HCEC 1CT (cell line): ENCODE results near the gene PRRX2.
"Not testable (repeated sequence)": the region's sequence is repeated elsewhere in the genome, so short reads cannot be mapped to it uniquely, and the experiment has no call there.

Experiments used
- DNase-seq: peaks from one replicate; pipeline ENCODE4 v3.0.0-alpha.2; 2017

The PRRX2 gene

GRCh38 chr9:129655154-129655553 lies 10.3 kb upstream of the PRRX2 start:
- no peak for DNase-seq

GRCh38 chr9:129655696-129656095 lies 9.8 kb upstream of the PRRX2 start:
- DNase-seq: no peak

DNA sequence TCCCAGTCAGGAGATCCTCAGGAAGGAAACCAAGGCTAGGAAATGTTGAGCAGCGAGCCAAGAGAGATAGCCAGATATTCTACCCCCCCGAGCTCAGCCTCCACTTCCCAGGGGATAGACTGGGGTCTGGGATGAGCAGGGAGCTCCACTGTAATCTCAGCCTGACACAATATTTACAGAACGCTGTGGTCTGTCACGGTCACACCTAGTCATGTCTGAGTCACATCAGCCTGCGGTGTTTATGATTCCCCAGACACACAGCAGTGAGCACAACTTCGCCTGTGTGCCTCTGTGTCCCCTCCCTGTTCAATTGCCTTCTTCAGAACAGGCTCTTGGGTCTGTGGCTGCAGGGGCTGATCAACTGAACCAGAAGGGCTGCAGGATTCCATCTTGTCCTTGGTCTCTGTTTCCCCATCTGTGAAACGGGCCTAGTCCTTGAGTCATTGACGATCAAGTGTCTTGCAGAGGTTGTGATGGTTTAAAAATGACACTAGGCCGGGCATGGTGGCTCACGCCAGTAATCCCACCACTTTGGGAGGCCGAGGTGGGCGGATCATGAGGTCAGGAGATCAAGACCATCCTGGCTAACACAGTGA lies 8.6 kb upstream of the PRRX2 start:
- DNase-seq: peak; percentile 42

GRCh38 chr9:129661029-129661428 lies 4.4 kb upstream of the PRRX2 start:
- DNase-seq: no peak

DNA sequence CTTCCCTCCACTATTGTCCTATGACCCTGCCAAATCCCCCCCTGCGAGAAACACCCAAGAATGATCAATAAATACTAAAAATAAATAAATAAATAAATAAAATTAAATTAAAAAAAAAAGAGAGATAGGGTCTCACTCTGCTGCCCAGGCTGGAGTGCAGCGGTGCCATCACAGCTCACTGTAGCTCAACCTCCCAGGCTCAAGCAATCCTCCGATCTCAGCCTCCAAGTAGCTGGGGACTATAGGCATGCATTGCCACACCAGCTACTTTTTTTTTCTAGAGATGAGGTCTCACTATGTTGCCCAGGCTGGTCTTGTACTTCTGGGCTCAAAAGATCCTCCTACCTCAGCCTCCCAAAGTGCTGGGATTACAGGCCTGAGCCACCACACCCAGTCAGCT lies 3.2 kb upstream of the PRRX2 start:
- DNase-seq: not testable (repeated sequence)

- no peak for DNase-seq
Measured at GRCh38 chr9:129664746-129665388, 580 bp upstream of the PRRX2 start.

DNA sequence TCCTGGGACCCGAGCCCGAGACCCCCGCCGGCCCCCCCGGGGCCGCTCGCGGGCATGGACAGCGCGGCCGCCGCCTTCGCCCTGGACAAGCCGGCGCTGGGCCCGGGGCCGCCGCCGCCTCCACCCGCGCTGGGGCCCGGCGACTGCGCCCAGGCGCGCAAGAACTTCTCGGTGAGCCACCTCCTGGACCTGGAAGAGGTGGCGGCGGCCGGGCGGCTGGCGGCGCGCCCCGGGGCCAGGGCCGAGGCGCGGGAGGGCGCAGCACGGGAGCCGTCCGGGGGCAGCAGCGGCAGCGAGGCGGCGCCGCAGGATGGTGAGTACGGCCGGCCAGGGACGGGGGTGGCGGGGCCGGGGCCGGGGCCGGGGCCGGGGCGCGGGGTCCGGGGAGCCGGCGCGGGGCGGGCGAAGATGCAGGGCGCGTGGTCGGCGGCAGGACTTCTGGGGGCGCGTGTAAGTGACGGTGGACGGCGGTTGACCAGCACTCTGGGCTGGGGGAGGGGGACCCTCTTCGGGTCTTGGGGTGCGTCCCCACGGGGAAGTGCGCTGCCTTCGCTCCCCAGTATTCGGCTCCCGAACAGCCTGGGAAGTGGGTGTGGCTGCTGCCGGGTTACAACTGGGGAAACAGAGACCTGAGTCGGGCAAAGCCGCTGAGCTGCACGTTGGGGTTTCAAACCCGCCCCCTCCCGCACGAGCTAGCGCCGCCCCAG lies 520 bp downstream of the PRRX2 start:
- no peak for DNase-seq

DNA sequence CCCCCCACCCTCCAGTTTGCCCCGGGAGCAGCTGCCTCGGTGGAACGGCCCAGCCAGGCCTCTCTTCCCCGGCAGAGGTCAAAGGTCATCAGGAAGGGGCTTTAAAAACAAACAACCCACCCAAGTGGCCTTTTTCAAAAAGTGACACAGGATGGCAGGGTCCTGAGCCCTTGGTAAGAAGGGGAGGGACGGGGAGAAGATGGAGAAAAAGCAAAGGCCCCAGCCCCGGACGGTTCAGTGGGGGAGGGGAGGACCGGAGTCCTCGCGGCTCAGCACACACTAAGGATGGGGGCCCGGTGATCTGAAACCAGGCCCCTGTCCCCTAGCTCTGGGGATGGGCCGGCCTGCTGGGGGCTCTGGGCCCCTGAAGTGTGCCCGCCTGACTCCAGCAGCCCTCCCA lies 1.1 kb downstream of the PRRX2 start:
- DNase-seq: no peak

- no peak for DNase-seq
Measured at GRCh38 chr9:129667378-129667777, 1.9 kb downstream of the PRRX2 start.

GRCh38 chr9:129667850-129668249 lies 2.4 kb downstream of the PRRX2 start:
- DNase-seq: no peak

DNA sequence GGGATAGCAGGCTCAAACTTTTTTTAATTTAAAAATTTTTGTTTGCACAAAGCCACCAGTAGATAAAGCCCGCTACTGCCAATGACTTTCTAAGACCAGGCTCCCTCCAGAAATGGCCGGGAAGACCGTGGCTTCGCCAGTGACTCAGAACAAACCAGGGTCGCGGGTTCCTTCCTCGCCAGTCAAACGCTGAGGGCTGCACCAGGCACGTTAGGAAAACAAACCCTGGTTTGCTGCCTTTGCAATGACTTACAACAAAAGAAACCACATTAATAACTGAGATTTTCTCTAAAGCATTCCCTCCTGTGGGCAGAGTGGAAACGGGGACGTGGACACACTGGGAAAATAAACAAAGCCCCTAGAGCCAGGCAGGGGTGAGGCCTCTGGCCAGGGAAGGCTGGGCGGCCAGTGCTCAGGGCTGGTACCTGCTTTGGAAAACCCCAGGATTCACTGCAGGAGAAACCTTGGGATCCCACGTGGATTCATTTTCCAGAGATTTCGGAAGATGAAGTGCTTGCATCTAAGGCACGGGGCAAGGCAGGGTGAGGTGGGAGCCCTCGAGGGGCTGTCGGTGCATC lies 3.8 kb downstream of the PRRX2 start:
- no peak for DNase-seq

- no peak for DNase-seq
Measured at GRCh38 chr9:129669946-129670345, 4.5 kb downstream of the PRRX2 start.

DNA sequence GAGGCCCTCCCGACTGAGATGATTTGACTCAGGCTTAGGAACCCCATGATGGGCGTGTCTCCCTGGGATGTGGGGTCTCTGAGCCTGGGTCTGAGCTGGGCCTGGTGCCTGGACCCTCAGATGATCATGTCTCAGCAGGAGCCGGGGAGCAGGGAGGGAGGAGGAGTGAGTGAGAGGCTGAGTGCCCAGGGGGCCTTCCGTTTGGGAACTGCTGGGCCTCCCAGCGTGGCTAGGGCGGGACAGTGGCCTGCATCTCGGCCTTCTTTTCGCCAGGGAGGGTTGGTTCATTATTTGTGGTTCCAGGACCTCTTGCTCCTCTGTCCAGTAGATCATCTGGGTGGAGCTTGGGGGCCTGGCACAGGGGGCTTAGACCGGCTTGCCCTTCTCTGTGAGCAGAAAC lies 5.6 kb downstream of the PRRX2 start:
- DNase-seq: no peak

GRCh38 chr9:129671519-129671918 lies 6.1 kb downstream of the PRRX2 start:
- no peak for DNase-seq

DNA sequence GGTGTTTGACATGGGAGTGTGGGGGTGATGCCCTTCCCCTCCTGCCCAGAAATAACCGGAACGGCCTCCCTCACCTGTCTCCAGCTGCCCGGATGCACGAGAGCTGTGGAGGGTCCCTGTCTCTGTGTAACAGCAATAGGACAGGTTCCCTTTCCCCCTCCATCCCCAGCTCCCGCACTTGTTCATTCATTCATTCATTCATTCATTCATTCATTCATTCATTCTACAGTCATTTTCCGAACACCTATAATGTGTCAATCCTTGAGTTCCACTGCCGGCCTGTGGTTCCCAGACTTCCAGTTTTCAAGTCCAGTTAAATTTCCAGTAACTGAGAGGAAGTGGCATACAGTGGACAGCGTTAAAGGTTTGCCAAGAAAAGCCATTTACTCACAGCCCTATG lies 7.3 kb downstream of the PRRX2 start:
- no peak for DNase-seq

DNA sequence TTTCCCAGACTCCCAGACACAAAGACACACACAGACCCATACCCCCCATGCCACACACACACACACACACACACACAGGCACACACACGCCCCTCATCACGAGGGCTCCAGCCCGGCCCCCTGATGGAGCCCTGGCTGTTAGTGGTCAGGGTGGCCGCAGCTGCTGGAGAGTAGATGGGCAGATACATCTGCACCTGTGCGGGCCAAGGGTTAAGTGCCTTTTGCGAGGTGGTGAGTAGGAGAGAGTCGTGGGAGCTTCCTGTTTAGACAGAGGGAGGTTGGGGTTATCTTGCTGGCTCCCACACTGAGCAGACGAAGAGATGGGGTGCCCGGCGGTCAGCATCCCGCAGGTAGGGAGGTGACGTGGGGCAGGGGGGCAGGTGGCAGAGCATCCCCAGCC lies 8.2 kb downstream of the PRRX2 start:
- DNase-seq: no peak

GRCh38 chr9:129674229-129674628 lies 8.8 kb downstream of the PRRX2 start:
- no peak for DNase-seq

DNA sequence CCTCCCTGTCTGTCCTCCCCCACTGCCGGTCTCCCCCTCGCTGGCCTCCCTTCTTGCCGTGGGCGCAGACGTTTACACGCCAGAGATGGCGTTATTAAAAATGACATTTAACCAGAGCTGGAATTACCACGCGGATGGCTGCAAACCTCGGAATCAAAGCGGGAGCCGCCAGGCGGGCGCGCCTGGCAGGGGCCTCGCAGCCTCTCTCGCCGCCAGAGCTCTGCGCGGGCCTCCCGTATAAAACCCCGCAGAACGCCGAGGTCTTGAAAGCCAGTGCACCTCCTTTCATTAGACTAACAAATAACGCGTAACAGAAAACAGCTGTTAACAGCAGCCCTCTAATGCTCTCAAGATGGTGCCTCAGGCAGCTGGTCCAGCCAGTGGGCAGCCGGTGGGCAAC lies 10.2 kb downstream of the PRRX2 start:
- DNase-seq: no peak

DNA sequence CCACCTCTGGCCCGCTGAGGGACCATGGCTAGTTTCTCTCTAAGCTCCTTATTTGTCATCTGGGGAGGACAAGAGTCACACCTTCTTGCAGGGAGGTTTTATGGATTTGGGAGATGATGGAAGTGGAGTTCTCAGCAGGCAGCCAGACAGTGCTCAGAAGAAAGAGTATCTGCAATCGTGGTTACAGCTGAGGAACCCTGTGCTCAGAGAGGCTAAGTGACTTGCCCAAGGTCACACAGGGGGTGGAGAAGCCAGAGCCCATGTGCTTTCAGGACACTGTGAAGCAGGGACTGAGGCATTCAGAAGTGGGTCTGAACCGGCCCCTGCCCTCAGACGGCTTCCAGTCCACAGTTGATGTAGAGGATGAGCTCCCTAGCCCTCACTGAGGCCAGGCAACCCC lies 10.8 kb downstream of the PRRX2 start:
- DNase-seq: no peak

DNA sequence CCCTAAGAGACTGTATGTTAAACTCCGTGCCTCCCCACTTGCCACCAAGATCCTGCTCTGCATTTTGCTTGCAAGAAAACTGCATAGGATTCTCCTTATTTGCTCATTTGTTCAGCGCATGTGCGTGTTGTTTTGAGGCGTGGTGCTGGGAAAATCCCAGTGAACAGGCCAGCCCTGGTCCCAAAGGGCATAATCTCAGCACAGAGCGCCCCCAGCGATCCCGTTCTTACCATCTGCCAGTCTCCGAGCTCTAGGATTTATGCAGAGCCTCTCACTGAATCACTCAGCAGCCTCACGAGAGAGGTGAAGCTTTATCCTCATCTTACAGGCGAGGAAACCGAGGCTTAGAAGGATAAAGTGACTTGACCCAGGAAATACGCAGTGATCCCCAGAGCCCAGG lies 11.5 kb downstream of the PRRX2 start:
- DNase-seq: no peak

- no peak for DNase-seq
Measured at GRCh38 chr9:129677456-129677855, 12.0 kb downstream of the PRRX2 start.

GRCh38 chr9:129678844-129679243 lies 13.4 kb downstream of the PRRX2 start:
- no peak for DNase-seq

- no peak for DNase-seq
Measured at GRCh38 chr9:129679537-129679936, 14.1 kb downstream of the PRRX2 start.

DNA sequence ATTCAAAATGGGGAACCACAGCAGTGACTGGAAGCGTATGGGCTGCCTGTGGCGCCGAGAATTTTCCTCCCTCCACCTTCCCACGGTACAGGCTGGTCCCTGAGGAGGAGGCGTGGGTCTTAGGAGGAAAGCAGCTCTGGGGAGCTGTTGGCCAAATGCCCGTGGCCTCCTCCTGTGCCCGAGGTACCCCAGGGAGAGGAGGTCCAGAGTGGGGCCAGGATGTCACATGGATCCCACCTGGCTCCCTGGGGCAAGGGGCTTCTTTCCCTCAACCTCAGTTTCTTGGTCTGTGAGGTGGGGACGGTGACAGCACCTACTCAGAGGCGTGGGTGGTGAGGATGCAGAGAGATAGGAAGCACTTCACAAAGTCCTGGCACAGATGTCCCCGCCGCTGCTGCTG lies 16.5 kb downstream of the PRRX2 start:
- DNase-seq: no peak
